WTC11 (cell line): ENCODE results near the gene NAT8. TPM values are rescaled to one million over a fixed set of nuclear protein-coding genes. Genes with fewer than 3 reads are reported as not detected.
A peak's percentile ranks its signal among the peaks of the same experiment; 100 is the strongest.
"Not testable (repeated sequence)": the region's sequence is repeated elsewhere in the genome, so short reads cannot be mapped to it uniquely, and the experiment has no call there.

Experiments
- ATAC-seq: fragments of 200-7000 bp; cut with Tn5 transposase; 2 replicates; pipeline ENCODE4 v1.10.0; 2021; ENCODE audit warnings: mild to moderate bottlenecking, moderate library complexity
- Bru-seq: library from RNA; stranded (reverse); fragments of 400-500 nt; gene quantifications from one replicate; lab custom pipeline; 2021; lab: Mats Ljungman, UMichigan
- CTCF ChIA-PET: fragments of 300-600 bp; sonication (Branson Sonifier 250); formaldehyde crosslinking; loops from one replicate; lab custom pipeline; 2021; ENCODE audit warnings: antibody characterized with exemption; lab: Charles Lee
- POLR2A ChIA-PET: fragments of 350-600 bp; sonication (Branson Sonifier 250); formaldehyde crosslinking; loops from one replicate; lab custom pipeline; 2021; ENCODE audit warnings: antibody characterized with exemption; lab: Charles Lee
- DNase-seq: peaks from one replicate; pipeline ENCODE4 v3.0.0; 2021; ENCODE audit warnings: low spot score
- H3K27ac Mint-ChIP-seq: 2 replicates; pipeline ENCODE4 v1.8.0; 2021; ENCODE audit warnings: mixed read lengths
- H3K27me3 Mint-ChIP-seq: 2 replicates; pipeline ENCODE4 v1.8.0; 2021; ENCODE audit warnings: low read depth, mild to moderate bottlenecking, moderate library complexity, mixed read lengths
- H3K36me3 Mint-ChIP-seq: 2 replicates; pipeline ENCODE4 v1.8.0; 2021; ENCODE audit warnings: mixed read lengths
- H3K4me1 Mint-ChIP-seq: 2 replicates; pipeline ENCODE4 v1.8.0; 2022; ENCODE audit warnings: mixed read lengths
- H3K4me3 Mint-ChIP-seq: 2 replicates; pipeline ENCODE4 v1.8.0; 2021; ENCODE audit warnings: mild to moderate bottlenecking, moderate library complexity, mixed read lengths
- H3K9me3 Mint-ChIP-seq: 2 replicates; pipeline ENCODE4 v1.8.0; 2021; ENCODE audit warnings: mixed read lengths
- ATF3 ChIP-seq: sonication (generic); formaldehyde crosslinking; conservative IDR thresholded peaks from 2 replicates; pipeline ENCODE4 v1.8.1; 2022; ENCODE audit warnings: mild to moderate bottlenecking, missing genetic modification reagents
- CBFB ChIP-seq: sonication (generic); formaldehyde crosslinking; IDR thresholded peaks from 2 replicates; pipeline ENCODE4 v1.8.1; 2022; ENCODE audit warnings: mild to moderate bottlenecking, low read depth, missing genetic modification reagents
- CTCF ChIP-seq: fragments of 200-600 bp; IDR thresholded peaks from 2 replicates; pipeline ENCODE4 v1.8.0; 2022; ENCODE audit warnings: antibody characterized with exemption
- E2F4 ChIP-seq: sonication (generic); formaldehyde crosslinking; IDR thresholded peaks from 2 replicates; pipeline ENCODE4 v1.8.1; 2022; ENCODE audit warnings: low read depth, mild to moderate bottlenecking, moderate library complexity, missing genetic modification reagents, borderline replicate concordance
- FOXP4 ChIP-seq: sonication (generic); formaldehyde crosslinking; IDR thresholded peaks from 2 replicates; pipeline ENCODE4 v1.8.0; 2022; ENCODE audit warnings: mild to moderate bottlenecking, missing genetic modification reagents
- GRHL2 ChIP-seq: fragments of 250-450 bp; sonication (Bioruptor Pico); IDR thresholded peaks from 2 replicates; pipeline ENCODE4 v1.8.0; 2022; ENCODE audit warnings: mild to moderate bottlenecking, moderate library complexity; ENCODE audit not compliant: insufficient replicate concordance, severe bottlenecking
- GTF2I ChIP-seq: fragments of 250-450 bp; sonication (Bioruptor Pico); conservative IDR thresholded peaks from 2 replicates; pipeline ENCODE4 v1.4.0; 2021; ENCODE audit warnings: mild to moderate bottlenecking
- NFE2L1 ChIP-seq: sonication (generic); formaldehyde crosslinking; IDR thresholded peaks from 2 replicates; pipeline ENCODE4 v1.8.1; 2023; ENCODE audit warnings: missing genetic modification reagents
- SMAD4 ChIP-seq: sonication (generic); formaldehyde crosslinking; IDR thresholded peaks from 2 replicates; pipeline ENCODE4 v1.8.0; 2022; ENCODE audit warnings: mild to moderate bottlenecking, missing genetic modification reagents
- SP1 ChIP-seq: sonication (generic); formaldehyde crosslinking; conservative IDR thresholded peaks from 2 replicates; pipeline ENCODE4 v1.8.1; 2022; ENCODE audit warnings: missing genetic modification reagents
- TCF7 ChIP-seq: sonication (generic); formaldehyde crosslinking; IDR thresholded peaks from 2 replicates; pipeline ENCODE4 v1.8.0; 2022; ENCODE audit warnings: mild to moderate bottlenecking, low read depth, missing genetic modification reagents, moderate library complexity
- ZMAT4 ChIP-seq: fragments of 250-450 bp; sonication (Bioruptor Pico); IDR thresholded peaks from 2 replicates; pipeline ENCODE4 v1.9.0; 2021; ENCODE audit warnings: mild to moderate bottlenecking
- ZNF396 ChIP-seq: fragments of 250-450 bp; sonication (Bioruptor Pico); IDR thresholded peaks from 2 replicates; pipeline ENCODE4 v1.8.0; 2021; ENCODE audit warnings: mild to moderate bottlenecking, moderate library complexity, borderline replicate concordance
- ZNF425 ChIP-seq: fragments of 250-450 bp; sonication (Bioruptor Pico); conservative IDR thresholded peaks from 2 replicates; pipeline ENCODE4 v1.9.0; 2021; ENCODE audit warnings: mild to moderate bottlenecking
- long read RNA-seq, 3 experiments: library from RNA in 1 of 3; library from capped mRNA in 1 of 3; library from polyadenylated mRNA in 1 of 3; unstranded in 2 of 3; stranded (forward) in 1 of 3; transcript quantifications; one replicate each; pipeline ENCODE4 v2.0.0, GENCODE V29; 2021
- total RNA-seq: library from RNA; stranded (reverse); gene quantifications from 3 replicates; pipeline ENCODE4 v1.2.3, GENCODE V29; 2021

Gene NAT8
- not detected in 3 replicates for total RNA-seq
- not detected for Bru-seq, nascent RNA
- long read RNA-seq, experiment 1 = 0 reads
- long read RNA-seq, experiment 2 = 0 reads
- long read RNA-seq, experiment 3 = 0 reads

GRCh38 chr2:73642338-73643018 is at the start of gene NAT8:
Gene NAT8, minus strand, starts transcription at chr2:73642422. Its CDS starts 794 bp downstream, at chr2:73641628.
- ChIA-PET CTCF (no interaction called here), POLR2A (no interaction called here)
- H3K4me3 Mint-ChIP-seq = no peak within 1 kb of the TSS
- no peak for DNase-seq
- TF ChIP-seq GTF2I (no peak), ATF3 (CRISPR knock-in tag) (no peak), SMAD4 (CRISPR knock-in tag) (no peak), SP1 (CRISPR knock-in tag) (no peak), FOXP4 (CRISPR knock-in tag) (no peak)
- ATAC-seq = no peak
- peaks cover 29% of the 10 kb centered on the region for H3K36me3 Mint-ChIP-seq
- H3K9me3 Mint-ChIP-seq = peaks cover 50% of the 10 kb centered on the region
- H3K4me1 Mint-ChIP-seq = no peaks in the 10 kb centered on the region
- no peak within 1 kb of the TSS for H3K27ac Mint-ChIP-seq
- H3K27me3 Mint-ChIP-seq = peaks cover 68% of the 10 kb centered on the region

- H3K27ac Mint-ChIP-seq, H3K4me3 Mint-ChIP-seq, POLR2A ChIA-PET, H3K4me1 Mint-ChIP-seq, CTCF ChIA-PET, H3K36me3 Mint-ChIP-seq: not testable (repeated sequence)
- ATAC-seq (peak; percentile 99), DNase-seq (peak; percentile 36)
- Mint-ChIP-seq H3K9me3 (peaks cover 21% of the 10 kb centered on the region), H3K27me3 (peaks cover 62% of the 10 kb centered on the region)
- TF ChIP-seq CTCF = peak; percentile 36
These were observed 48.3 kb upstream of the NAT8 start for GRCh38 chr2:73690372-73691088.

- ATAC-seq, H3K4me3 Mint-ChIP-seq, POLR2A ChIA-PET, H3K4me1 Mint-ChIP-seq, CTCF ChIA-PET, DNase-seq, H3K36me3 Mint-ChIP-seq, H3K27ac Mint-ChIP-seq: not testable (repeated sequence)
- peaks cover 55% of the 10 kb centered on the region for H3K27me3 Mint-ChIP-seq
- peaks cover 21% of the 10 kb centered on the region for H3K9me3 Mint-ChIP-seq
These were observed 46.3 kb upstream of the NAT8 start for GRCh38 chr2:73688494-73688893.

GRCh38 chr2:73685764-73686438 is 43.7 kb upstream of the NAT8 start:
- no peak for DNase-seq
- no peaks in the 10 kb centered on the region for H3K4me1 Mint-ChIP-seq
- no peak overlapping the region for H3K4me3 Mint-ChIP-seq
- H3K27ac Mint-ChIP-seq = no peak overlapping the region
- H3K9me3 Mint-ChIP-seq = peaks cover 21% of the 10 kb centered on the region
- POLR2A ChIA-PET = no interaction called here
- CTCF ChIA-PET = no interaction called here
- H3K36me3 Mint-ChIP-seq = peaks cover 5% of the 10 kb centered on the region
- peaks cover 50% of the 10 kb centered on the region for H3K27me3 Mint-ChIP-seq
- no peak for ATAC-seq
- TF ChIP-seq E2F4 (CRISPR knock-in tag) (no peak), GRHL2 (CRISPR knock-in tag) (no peak), NFE2L1 (no peak), ZNF396 (CRISPR knock-in tag) (no peak), ZMAT4 (no peak), GTF2I (no peak), CBFB (CRISPR knock-in tag) (no peak), ATF3 (CRISPR knock-in tag) (no peak), TCF7 (CRISPR knock-in tag) (no peak), ZNF425 (no peak)
